GM06990 (cell line): Measurements from ENCODE around the gene HELZ2.
"Not testable (repeated sequence)": the region's sequence is repeated elsewhere in the genome, so short reads cannot be mapped to it uniquely, and the experiment has no call there.

Source experiments
- DNase-seq: peaks from one replicate; pipeline ENCODE4 v3.0.0-alpha.2; 2011; ENCODE audit not compliant: insufficient read length; ENCODE audit errors: extremely low read depth
- H3K27me3 ChIP-seq: replicated peaks from 2 replicates; pipeline ENCODE4 v1.6.0; 2011; ENCODE audit warnings: low read length; ENCODE audit not compliant: control insufficient read depth, insufficient read depth
- H3K36me3 ChIP-seq: 2 replicates; pipeline ENCODE4 v1.5.1; 2011; ENCODE audit warnings: low read length; ENCODE audit not compliant: control insufficient read depth, insufficient read depth
- H3K4me3 ChIP-seq: replicated peaks from 2 replicates; pipeline ENCODE4 v1.5.1; 2011; ENCODE audit warnings: low read depth, mild to moderate bottlenecking, control low read depth, low read length
- TF ChIP-seq, protein P1 (sequence below): IDR thresholded peaks from 2 replicates; pipeline ENCODE4 v1.5.1; 2011; ENCODE audit warnings: low read length, control low read depth, mild to moderate bottlenecking, inconsistent platforms; ENCODE audit not compliant: insufficient read depth, poor library complexity, severe bottlenecking

HELZ2 gene

DNA sequence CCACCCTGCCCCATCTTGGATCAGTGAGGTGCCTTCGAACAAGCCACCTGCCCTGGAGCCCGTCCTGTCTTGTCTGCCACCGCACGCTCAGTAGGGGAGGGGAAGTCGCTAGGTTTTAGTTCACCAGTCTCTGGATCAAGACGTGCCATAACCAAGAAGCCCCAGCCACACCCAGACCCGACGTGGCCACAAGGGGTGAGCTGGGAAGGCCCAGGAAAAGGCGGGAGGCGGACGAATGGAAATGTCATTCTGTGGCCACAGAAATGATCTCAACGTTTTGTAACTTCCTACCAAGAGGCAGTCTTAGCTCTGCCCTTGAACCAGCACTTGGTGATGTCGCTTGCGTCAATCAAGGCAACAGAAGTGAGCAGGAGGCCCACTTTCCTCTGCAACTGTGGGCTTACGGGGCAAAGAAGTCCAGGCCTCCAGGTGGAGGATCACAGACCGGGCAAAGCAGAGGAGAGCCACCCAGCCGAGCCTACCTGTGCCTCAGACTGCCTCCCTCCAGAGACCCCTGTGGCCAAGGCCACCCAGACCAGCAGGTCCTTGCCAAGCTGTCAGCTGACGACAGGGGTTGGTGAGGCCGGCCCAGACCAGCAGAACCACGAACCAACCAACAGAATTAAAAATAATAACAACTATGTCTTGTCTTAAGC is 38.4 kb upstream of the HELZ2 start:
- no peak for DNase-seq
- Histone ChIP-seq H3K4me3 (no peak overlapping the region), H3K27me3 (no peaks in the 10 kb centered on the region), H3K36me3 (peaks cover 6% of the 10 kb centered on the region)
- TF ChIP-seq, protein P1, sequence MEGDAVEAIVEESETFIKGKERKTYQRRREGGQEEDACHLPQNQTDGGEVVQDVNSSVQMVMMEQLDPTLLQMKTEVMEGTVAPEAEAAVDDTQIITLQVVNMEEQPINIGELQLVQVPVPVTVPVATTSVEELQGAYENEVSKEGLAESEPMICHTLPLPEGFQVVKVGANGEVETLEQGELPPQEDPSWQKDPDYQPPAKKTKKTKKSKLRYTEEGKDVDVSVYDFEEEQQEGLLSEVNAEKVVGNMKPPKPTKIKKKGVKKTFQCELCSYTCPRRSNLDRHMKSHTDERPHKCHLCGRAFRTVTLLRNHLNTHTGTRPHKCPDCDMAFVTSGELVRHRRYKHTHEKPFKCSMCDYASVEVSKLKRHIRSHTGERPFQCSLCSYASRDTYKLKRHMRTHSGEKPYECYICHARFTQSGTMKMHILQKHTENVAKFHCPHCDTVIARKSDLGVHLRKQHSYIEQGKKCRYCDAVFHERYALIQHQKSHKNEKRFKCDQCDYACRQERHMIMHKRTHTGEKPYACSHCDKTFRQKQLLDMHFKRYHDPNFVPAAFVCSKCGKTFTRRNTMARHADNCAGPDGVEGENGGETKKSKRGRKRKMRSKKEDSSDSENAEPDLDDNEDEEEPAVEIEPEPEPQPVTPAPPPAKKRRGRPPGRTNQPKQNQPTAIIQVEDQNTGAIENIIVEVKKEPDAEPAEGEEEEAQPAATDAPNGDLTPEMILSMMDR = no peak

DNA sequence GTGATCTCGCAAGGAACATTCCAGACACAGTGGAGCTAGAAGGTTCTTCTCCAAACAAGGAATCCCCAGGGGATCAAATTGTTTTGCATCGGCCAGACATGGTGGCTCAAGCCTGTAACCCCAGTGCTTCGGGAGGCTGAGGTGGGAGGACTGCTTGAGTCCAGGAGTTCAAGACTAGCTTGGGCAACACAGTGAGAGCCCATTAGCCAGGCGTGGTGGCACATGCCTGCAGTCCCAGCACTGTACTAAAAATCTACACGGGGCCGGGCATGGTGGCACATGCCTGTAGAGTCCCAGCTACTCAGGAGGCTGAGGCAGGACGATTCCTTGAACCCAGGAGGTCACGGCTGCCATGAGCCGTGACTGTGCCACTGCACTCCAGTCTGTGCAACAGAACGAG is 37.6 kb upstream of the HELZ2 start:
- TF ChIP-seq, protein P1 = no peak
- H3K36me3 ChIP-seq = peaks cover 6% of the 10 kb centered on the region
- H3K27me3 ChIP-seq = no peaks in the 10 kb centered on the region
- H3K4me3 ChIP-seq = no peak overlapping the region
- no peak for DNase-seq

DNA sequence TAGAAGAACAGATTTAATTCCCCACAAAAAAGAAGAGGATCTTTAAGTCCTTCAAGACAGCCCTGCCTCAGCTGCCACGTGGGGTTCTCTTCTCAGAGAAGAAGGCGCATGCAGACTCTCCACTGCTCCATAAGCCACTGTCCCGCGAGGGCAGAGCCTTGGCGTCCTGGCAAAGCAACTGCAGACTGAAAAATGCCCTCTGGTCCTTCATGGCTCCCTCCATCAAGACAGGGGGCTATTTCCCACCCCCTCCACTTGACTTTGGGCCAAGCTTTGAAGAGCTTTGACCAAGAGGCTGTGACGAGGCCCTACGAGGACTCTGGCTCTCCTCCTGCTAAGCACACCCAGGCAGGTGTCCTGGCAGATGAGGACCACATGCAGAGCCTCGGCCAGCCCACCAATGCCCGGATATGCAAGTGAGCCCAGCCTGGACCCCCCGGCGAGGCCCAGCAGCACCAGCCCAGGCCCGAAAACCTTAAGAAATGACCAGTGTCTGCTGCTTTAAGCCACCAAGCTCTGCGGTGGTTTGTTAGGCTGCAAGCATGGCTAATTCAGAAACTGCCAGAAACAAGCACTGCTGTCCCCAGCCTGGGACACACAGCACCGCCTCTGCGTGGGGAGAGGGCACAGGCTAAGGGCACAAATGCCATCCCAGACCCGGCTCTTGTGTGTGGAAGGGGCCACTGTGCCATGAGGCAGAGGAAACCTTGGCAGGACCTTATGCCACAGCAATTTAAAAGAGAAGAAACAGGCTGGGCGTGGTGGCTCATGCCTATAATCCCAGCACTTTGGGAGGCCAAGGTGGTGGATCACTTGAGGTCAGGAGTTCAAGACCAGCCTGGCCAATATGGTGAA is 36.8 kb upstream of the HELZ2 start:
- H3K27me3 ChIP-seq = no peaks in the 10 kb centered on the region
- no peak for DNase-seq
- H3K36me3 ChIP-seq = peaks cover 2% of the 10 kb centered on the region
- no peak overlapping the region for H3K4me3 ChIP-seq
- TF ChIP-seq, protein P1 = no peak

DNA sequence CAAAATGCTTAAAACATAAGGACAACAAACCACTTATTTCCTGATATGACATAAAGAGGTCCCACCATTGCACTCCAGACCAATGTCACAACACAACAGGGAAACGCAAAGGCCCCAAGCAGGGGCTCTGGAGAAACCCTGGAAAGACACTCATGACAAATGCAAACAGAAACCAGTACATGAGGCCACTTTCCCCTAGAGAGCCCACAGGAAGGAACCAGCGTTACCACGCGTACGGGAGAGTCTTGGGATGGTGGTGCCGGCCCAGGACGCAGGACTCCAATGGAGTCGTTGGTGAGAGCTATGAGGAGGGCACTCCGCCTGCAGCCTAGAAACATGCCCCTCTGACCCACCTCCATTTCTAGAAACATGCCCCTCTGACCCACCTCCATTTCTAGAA is 32.6 kb upstream of the HELZ2 start:
- no peaks in the 10 kb centered on the region for H3K27me3 ChIP-seq
- H3K36me3 ChIP-seq = peaks cover 10% of the 10 kb centered on the region
- no peak for DNase-seq
- TF ChIP-seq, protein P1 = no peak
- H3K4me3 ChIP-seq = no peak overlapping the region

DNA sequence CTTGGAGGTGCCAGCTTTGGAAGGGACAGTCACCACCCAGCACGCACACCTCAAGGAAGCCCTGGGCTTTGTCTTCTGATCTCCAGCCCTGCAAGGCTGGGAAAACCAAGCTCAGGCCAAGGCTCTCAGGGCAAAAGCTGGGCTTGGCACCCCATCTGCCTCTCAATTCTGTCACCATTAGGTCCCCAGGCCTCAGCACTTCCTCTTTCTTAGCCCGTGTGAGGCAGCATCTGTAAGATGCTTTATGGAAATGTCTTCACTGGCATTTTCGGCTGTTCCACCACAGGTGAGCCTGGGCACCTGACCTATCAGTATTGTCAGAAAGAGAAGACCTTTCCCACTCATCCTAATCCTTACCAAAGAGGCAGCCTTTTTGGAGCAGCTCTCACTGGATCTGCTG is 28.3 kb upstream of the HELZ2 start:
- Histone ChIP-seq H3K36me3 (peaks cover 18% of the 10 kb centered on the region), H3K4me3 (no peak overlapping the region), H3K27me3 (no peaks in the 10 kb centered on the region)
- DNase-seq = no peak
- TF ChIP-seq, protein P1 = no peak

DNA sequence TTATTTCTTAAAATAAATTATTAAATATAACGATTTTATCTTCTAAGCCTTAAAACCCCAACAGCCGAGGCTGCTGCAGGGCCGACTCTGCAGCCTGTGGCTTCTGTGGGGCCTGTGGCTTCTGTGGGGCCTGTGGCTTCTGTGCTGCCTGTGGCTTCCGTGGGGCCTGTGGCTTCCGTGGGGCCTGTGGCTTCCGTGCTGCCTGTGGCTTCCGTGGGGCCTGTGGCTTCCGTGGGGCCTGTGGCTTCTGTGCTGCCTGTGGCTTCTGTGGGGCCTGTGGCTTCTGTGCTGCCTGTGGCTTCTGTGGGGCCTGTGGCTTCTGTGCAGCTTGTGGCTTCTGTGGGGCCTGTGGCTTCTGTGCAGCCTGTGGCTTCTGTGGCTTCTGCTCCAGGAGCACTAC is 27.6 kb upstream of the HELZ2 start:
- DNase-seq, H3K27me3 ChIP-seq, H3K4me3 ChIP-seq: not testable (repeated sequence)
- H3K36me3 ChIP-seq = peaks cover 18% of the 10 kb centered on the region
